Measurements from ENCODE around the gene OR2C1. TPM values are rescaled to one million over a fixed set of nuclear protein-coding genes. Genes with fewer than 3 reads are reported as not detected.
A peak's percentile ranks its signal among the peaks of the same experiment; 100 is the strongest.

The OR2C1 gene
- polyA plus RNA-seq: under 1 TPM in 1 of 3 donors, not detected in 2; 0.34 TPM

DNA sequence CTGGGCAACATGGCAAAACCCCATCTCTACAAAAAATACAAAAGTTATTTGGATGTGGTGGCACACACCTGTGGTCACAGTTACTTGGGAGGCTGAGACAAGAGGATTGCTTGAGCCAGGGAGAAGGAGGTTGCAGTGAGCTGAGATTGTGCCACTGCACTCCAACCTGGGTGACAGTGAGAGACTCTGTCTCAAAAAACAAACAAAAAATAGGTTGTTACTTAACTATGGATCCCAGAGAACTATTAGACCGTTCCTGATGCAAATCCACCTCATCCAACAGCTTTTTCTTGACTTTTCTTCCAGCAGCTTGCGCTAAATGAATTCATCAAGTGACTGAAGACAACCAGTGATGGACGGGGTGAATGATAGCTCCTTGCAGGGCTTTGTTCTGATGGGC is at the start of gene OR2C1:
Gene OR2C1, plus strand, starts transcription at position 301 of the 400 bp plus-strand sequence. Its CDS starts 52 bp downstream, at position 353.
- peaks cover 3 to 7% (median 6%) of the 10 kb centered on the region in 3 donors for H3K36me3 Mint-ChIP-seq
- peaks cover 6 to 14% (median 6%) of the 10 kb centered on the region in 3 donors for H3K27me3 Mint-ChIP-seq (ENCODE audit: low read depth in 3 of 3)
- H3K9me3 Mint-ChIP-seq: peaks cover 0 to 32% (median 5%) of the 10 kb centered on the region in 6 donors
- H3K27ac Mint-ChIP-seq: no peak within 1 kb of the TSS
- no peak for DNase-seq
- H3K4me1 Mint-ChIP-seq: no peaks in the 10 kb centered on the region
- H3K4me3 Mint-ChIP-seq: no peak within 1 kb of the TSS

DNA sequence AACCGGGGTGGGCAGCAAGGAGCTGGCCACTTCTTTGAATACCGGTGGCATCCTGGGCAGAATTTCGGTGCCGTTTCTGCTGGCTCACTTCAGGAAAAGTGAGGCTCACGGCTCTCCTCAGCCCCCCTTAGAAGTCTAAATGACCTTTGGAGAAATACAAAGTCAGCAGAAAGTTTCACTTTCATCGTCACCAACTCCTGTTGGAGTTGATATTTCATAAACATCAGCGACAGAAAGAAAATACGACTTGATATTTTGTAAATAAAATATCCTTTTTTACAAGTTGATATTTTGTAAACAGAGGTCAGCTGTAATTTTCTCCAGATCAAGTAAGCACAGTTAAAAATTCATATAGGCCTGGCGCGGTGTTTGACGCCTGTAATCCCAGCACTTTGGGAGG is 49.6 kb upstream of the OR2C1 start:
- Mint-ChIP-seq H3K4me3 (peak overlapping the region; percentile 80 to 85 (median 83)), H3K27me3 (ENCODE audit: low read depth in 3 of 3) (peaks cover 0 to 14% (median 0%) of the 10 kb centered on the region in 3 donors), H3K9me3 (peaks cover 6 to 50% (median 31%) of the 10 kb centered on the region in 6 donors), H3K4me1 (peaks cover 26 to 32% of the 10 kb centered on the region in 2 donors), H3K36me3 (peaks cover 28 to 42% (median 35%) of the 10 kb centered on the region in 3 donors), H3K27ac (peak overlapping the region; percentile 73 to 89 (median 82))
- no peak for DNase-seq

DNA sequence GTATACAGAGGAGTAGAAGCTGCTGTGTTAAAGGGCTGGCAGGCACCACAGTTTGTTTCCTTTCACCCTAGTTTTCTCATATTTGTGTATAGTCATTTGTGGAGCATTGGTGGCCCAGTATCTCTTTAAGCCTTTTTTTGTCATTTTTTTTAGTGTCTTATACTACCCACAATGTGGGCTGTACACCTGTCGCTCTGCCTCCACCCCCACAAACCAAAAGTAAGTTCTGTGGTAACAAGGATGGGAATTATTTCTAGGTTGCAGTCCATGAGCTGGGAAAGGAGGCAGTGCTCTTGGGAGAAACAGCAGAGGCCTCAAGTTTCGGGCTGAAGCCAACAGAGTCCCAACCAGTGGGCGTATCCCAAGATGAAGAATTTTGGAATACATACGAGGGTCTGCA is 44.2 kb upstream of the OR2C1 start:
- peaks cover 11 to 17% of the 10 kb centered on the region in 2 donors for H3K4me1 Mint-ChIP-seq
- no peak overlapping the region for H3K4me3 Mint-ChIP-seq
- no peak overlapping the region for H3K27ac Mint-ChIP-seq
- peaks cover under 1 to 3% (median 3%) of the 10 kb centered on the region in 3 donors for H3K27me3 Mint-ChIP-seq (ENCODE audit: low read depth in 3 of 3)
- no peak for DNase-seq
- H3K9me3 Mint-ChIP-seq: peaks cover 26 to 80% (median 69%) of the 10 kb centered on the region in 6 donors
- peaks cover 50 to 69% (median 68%) of the 10 kb centered on the region in 3 donors for H3K36me3 Mint-ChIP-seq

DNA sequence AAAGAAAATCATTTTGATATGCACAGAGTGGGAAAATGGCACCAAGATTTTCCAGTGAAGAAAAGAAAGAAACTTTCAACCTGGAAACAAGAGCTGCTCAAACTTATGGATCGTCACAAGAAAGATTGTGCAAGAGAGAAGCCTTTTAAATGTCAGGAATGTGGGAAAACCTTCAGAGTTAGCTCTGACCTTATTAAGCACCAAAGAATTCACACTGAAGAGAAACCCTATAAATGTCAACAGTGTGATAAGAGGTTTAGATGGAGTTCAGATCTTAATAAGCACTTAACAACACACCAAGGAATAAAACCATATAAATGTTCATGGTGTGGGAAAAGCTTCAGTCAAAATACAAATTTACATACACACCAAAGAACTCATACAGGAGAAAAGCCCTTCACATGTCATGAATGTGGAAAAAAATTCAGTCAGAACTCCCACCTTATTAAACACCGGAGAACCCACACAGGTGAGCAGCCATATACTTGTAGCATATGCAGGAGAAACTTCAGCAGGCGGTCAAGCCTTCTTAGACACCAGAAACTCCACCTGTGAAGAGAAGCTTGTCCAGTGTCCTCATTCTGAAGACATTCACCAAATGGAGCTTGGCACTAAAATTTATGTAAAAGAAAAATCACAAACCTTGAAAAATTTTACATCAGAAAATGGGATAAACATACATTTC is 38.2 kb upstream of the OR2C1 start:
- Mint-ChIP-seq H3K4me3 (peak overlapping the region in 1 of 5 donors; percentile 27), H3K4me1 (no peaks in the 10 kb centered on the region), H3K9me3 (peaks cover 56 to 96% (median 93%) of the 10 kb centered on the region in 6 donors), H3K36me3 (peaks cover 63 to 75% (median 73%) of the 10 kb centered on the region in 3 donors), H3K27ac (no peak overlapping the region), H3K27me3 (ENCODE audit: low read depth in 3 of 3) (peaks cover 0 to 9% (median 8%) of the 10 kb centered on the region in 3 donors)
- peak in 1 of 3 donors; percentile 10 for DNase-seq

DNA sequence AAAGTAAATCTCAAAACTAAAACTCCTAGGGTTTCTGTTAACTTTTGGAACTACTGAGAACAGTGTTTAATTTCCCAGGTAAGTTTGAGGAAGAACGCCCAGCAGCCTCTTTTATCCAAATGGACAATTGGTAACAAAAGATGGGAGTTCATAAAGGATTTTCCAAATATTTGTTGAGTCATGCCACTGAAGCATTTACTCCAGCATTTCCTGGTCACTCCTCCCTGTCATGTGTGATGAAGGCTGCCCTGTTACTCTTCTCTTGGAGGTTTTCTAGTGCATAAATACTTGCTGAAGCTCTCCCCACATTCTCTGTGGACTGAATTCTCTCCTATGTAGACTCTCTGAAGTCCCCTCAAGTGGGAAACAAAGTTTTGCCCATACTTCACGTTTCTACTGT is 33.9 kb upstream of the OR2C1 start:
- peaks cover 51 to 81% (median 74%) of the 10 kb centered on the region in 6 donors for H3K9me3 Mint-ChIP-seq
- no peak overlapping the region for H3K27ac Mint-ChIP-seq

DNA sequence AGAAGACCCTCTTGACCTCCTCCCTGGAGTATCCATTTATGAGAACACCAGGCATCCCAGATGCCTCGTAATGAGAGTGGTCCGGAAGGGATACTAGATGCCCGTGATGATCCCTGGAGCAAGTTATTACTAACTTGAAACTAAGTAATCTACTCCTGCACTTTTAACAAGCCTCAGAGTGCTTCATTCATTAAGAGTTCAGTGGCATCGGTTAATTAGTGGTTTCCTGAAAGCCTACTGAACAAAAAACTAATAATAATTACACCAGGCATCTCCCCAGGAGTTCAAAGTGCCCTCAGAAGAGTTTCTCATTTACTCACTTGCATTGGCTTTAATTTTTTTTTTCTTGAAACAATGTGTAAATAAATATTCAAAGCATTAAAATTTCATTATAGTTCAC is 28.2 kb upstream of the OR2C1 start:
- H3K9me3 Mint-ChIP-seq: peaks cover 20 to 52% (median 34%) of the 10 kb centered on the region in 6 donors
- H3K4me1 Mint-ChIP-seq: no peaks in the 10 kb centered on the region
- peaks cover 9 to 12% (median 11%) of the 10 kb centered on the region in 3 donors for H3K36me3 Mint-ChIP-seq
- H3K27ac Mint-ChIP-seq: no peak overlapping the region
- DNase-seq: no peak
- no peak overlapping the region for H3K4me3 Mint-ChIP-seq
- H3K27me3 Mint-ChIP-seq (ENCODE audit: low read depth in 3 of 3): peaks cover 0 to 3% (median 3%) of the 10 kb centered on the region in 3 donors

More for the DNA sequence above, 33.9 kb upstream of the OR2C1 start:
- Mint-ChIP-seq H3K4me1 (no peaks in the 10 kb centered on the region), H3K4me3 (no peak overlapping the region), H3K36me3 (peaks cover 26 to 42% (median 41%) of the 10 kb centered on the region in 3 donors), H3K27me3 (ENCODE audit: low read depth in 3 of 3) (peaks cover 0 to 5% (median 2%) of the 10 kb centered on the region in 3 donors)
- DNase-seq: no peak

DNA sequence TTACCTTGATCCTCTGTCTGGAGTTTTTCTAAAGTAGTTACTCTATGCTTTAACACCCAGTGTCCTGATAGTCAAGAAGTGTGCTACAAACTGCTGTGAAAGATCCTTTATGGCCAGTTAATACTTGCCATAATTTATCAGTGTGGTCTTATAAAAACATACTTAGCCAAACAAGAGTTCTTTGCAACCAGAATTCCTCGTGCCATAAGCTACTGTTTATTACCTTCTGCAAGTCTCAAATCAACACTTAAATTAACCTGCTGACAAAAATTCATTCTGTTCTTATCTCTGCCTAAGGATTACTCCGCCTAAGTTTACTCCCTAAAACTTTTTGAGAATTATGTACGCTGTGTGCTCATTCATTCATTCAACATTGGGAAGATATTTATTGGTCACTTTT is 27.6 kb upstream of the OR2C1 start:
- DNase-seq: no peak
- H3K9me3 Mint-ChIP-seq: peaks cover 14 to 49% (median 30%) of the 10 kb centered on the region in 6 donors
- H3K27ac Mint-ChIP-seq: no peak overlapping the region
- no peaks in the 10 kb centered on the region for H3K4me1 Mint-ChIP-seq
- H3K36me3 Mint-ChIP-seq: peaks cover 9 to 12% (median 11%) of the 10 kb centered on the region in 3 donors
- peaks cover 0 to 3% (median 3%) of the 10 kb centered on the region in 3 donors for H3K27me3 Mint-ChIP-seq (ENCODE audit: low read depth in 3 of 3)
- H3K4me3 Mint-ChIP-seq: no peak overlapping the region

DNA sequence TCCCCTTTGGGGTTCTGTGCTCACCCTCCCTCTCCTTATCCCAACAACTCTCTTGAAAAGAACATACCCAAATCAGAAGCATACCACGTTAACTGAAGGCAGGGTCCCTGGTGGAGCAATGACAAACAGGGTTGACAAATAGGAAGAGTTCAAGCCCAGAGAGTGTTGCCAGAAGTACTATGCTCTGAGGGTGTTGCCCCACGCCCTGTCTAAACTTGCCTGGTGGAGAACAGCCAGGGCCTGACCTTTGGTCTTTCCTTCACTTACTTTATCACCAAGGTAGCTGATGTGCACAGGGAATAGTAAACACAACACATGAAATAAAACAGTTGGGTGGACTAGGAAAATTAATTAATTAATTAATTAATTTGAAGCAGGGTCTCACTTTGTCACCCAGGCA is 27.0 kb upstream of the OR2C1 start:
- Mint-ChIP-seq H3K4me1 (no peaks in the 10 kb centered on the region), H3K4me3 (no peak overlapping the region), H3K27ac (no peak overlapping the region), H3K36me3 (peaks cover 11 to 12% (median 11%) of the 10 kb centered on the region in 3 donors), H3K27me3 (ENCODE audit: low read depth in 3 of 3) (peaks cover 0 to 4% (median 3%) of the 10 kb centered on the region in 3 donors), H3K9me3 (peaks cover 9 to 47% (median 25%) of the 10 kb centered on the region in 6 donors)
- no peak for DNase-seq

DNA sequence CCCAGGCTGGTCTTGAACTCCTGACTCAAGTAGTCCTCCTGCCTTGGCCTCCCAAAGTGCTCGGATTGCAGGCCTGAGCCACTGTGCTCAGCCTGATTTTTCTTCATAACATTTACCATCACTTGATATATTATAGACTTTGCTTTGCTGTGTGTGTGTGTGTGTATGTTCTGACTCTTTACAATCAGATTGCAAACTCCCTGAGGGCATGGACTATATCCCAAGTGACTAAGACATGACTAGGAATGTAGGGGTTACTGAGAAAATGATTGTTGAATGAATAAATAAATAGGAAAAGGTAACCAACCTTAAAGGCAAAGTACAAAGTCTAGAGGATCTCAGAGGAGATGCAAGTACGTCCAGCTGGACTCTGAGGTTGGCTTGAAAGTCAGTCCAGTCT is 9.6 kb upstream of the OR2C1 start:
- Mint-ChIP-seq H3K4me1 (no peaks in the 10 kb centered on the region), H3K27ac (no peak overlapping the region), H3K27me3 (ENCODE audit: low read depth in 3 of 3) (peaks cover 0 to 7% (median 6%) of the 10 kb centered on the region in 3 donors), H3K9me3 (peaks cover 0 to 2% (median 0%) of the 10 kb centered on the region in 6 donors), H3K4me3 (no peak overlapping the region), H3K36me3 (peaks cover 0 to 6% (median 0%) of the 10 kb centered on the region in 3 donors)
- no peak for DNase-seq

DNA sequence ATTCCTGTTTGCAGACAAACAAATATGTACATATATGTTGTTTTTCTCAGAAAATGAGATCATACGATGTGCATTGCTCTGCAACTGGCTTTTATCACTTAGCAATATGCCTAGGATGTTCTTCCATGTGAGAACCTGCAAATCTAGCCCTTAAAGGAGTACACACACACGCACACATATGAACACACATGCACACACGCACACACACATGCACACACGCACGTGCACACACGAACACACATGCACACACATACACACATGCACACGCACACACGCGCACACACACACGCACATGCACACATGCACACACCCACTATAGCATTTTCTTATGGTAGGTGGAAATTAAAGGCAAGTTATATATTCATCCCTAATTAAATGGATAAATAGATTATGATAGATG is 8.1 kb upstream of the OR2C1 start:
- H3K36me3 Mint-ChIP-seq: peaks cover 0 to 6% (median 0%) of the 10 kb centered on the region in 3 donors
- no peak overlapping the region for H3K4me3 Mint-ChIP-seq
- no peaks in the 10 kb centered on the region for H3K4me1 Mint-ChIP-seq
- peak overlapping the region in 1 of 6 donors; percentile 18 for H3K27ac Mint-ChIP-seq
- peaks cover 0 to 2% (median 0%) of the 10 kb centered on the region in 6 donors for H3K9me3 Mint-ChIP-seq
- DNase-seq: no peak
- H3K27me3 Mint-ChIP-seq (ENCODE audit: low read depth in 3 of 3): peaks cover 0 to 7% (median 6%) of the 10 kb centered on the region in 3 donors

DNA sequence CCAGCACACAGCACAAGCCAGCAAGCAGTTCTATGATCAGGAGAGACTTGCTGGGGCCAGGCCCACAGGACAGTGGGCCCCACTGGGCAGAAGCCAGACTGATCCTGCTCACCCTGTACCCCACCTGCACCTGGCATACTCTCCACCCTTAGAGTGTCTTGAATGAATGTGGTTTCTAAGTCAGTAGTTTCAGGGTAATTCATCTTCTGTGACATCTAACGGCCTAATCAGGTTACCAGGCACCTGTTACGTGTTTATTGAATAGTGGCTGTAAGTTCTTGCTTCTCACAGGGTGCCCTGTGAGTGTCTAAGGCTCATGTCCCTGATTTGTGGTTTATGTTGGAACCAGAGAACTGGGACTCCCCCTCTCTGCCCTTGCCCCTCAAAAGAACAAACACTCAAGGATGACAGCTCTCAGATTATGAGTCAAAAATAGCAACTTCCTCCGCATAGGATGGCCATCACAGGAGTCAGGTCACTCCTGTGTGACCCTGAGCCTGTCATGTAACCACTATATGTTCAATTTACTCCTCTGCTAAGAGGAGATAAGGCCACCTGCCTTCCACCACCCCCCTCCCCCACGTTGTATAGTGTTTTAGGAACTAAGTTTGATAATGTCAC is 7.0 kb upstream of the OR2C1 start:
- H3K36me3 Mint-ChIP-seq: peaks cover 0 to 3% (median 0%) of the 10 kb centered on the region in 3 donors
- H3K9me3 Mint-ChIP-seq: peaks cover 0 to 3% (median 0%) of the 10 kb centered on the region in 6 donors
- H3K4me3 Mint-ChIP-seq: no peak overlapping the region
- no peaks in the 10 kb centered on the region for H3K4me1 Mint-ChIP-seq
- DNase-seq: no peak
- H3K27me3 Mint-ChIP-seq (ENCODE audit: low read depth in 3 of 3): peaks cover 0 to 7% (median 7%) of the 10 kb centered on the region in 3 donors
- H3K27ac Mint-ChIP-seq: no peak overlapping the region

DNA sequence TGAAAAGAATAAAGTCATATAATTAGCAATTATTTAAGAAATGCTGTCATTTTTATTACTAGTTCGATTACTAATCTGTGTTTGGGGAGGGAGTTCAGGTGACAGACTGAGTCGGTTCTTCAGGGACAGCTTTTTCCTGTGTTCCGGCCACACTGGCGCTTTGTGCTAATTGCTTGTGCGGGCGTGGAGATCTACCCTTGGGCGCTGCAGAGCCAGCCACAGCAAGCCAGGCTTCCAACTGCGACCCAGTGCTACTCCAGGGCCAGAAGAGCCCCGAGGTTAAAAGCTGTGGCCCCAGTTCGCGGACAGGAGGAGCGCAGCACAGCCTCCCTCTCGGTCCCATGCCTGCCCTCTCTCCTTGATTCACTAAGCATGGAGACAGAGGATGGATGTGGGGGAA is 6.5 kb upstream of the OR2C1 start:
- H3K27me3 Mint-ChIP-seq (ENCODE audit: low read depth in 3 of 3): peaks cover 0 to 8% (median 4%) of the 10 kb centered on the region in 3 donors
- H3K4me1 Mint-ChIP-seq: no peaks in the 10 kb centered on the region
- no peak for DNase-seq
- no peak overlapping the region for H3K27ac Mint-ChIP-seq
- peaks cover 0 to 3% (median under 1%) of the 10 kb centered on the region in 6 donors for H3K9me3 Mint-ChIP-seq
- peaks cover 0 to 3% (median 0%) of the 10 kb centered on the region in 3 donors for H3K36me3 Mint-ChIP-seq
- no peak overlapping the region for H3K4me3 Mint-ChIP-seq

DNA sequence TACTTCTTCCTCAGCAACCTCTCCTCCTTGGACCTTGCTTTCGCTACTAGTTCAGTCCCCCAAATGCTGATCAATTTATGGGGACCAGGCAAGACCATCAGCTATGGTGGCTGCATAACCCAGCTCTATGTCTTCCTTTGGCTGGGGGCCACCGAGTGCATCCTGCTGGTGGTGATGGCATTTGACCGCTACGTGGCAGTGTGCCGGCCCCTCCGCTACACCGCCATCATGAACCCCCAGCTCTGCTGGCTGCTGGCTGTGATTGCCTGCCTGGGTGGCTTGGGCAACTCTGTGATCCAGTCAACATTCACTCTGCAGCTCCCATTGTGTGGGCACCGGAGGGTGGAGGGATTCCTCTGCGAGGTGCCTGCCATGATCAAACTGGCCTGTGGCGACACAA is 429 bp downstream of the OR2C1 start:
- Mint-ChIP-seq H3K36me3 (peaks cover 3 to 7% (median 6%) of the 10 kb centered on the region in 3 donors), H3K27me3 (ENCODE audit: low read depth in 3 of 3) (peaks cover 7 to 17% (median 8%) of the 10 kb centered on the region in 3 donors), H3K4me3 (no peak overlapping the region)

DNA sequence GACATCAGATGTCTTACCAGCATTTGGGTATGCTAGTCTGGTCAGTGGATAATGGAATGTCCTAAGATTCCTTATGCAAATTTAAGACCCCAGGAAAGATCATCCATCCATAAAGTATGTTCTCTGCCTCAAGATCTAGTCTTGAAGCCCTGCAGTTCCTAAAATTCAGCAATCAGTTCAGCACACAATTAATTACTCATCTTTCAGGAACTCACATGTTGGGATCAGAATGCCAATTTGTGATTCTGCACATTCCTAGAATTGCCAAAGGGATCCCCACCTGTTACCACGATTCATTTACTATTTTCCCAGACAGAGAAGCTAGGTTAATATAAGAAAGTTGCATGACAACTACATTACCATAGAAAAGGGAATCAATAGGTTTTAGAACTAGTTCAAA is 3.2 kb downstream of the OR2C1 start:
- Mint-ChIP-seq H3K9me3 (peaks cover 13 to 36% (median 16%) of the 10 kb centered on the region in 6 donors), H3K27ac (no peak overlapping the region), H3K4me1 (no peaks in the 10 kb centered on the region), H3K36me3 (peaks cover 8 to 12% (median 12%) of the 10 kb centered on the region in 3 donors), H3K27me3 (ENCODE audit: low read depth in 3 of 3) (peaks cover 10 to 26% (median 10%) of the 10 kb centered on the region in 3 donors), H3K4me3 (no peak overlapping the region)
- DNase-seq: no peak

More for the DNA sequence above, 429 bp downstream of the OR2C1 start:
- H3K27ac Mint-ChIP-seq: no peak overlapping the region
- DNase-seq: no peak
- H3K9me3 Mint-ChIP-seq: peaks cover 0 to 36% (median 8%) of the 10 kb centered on the region in 6 donors
- H3K4me1 Mint-ChIP-seq: no peaks in the 10 kb centered on the region

Measured in immature natural killer cell (primary cell).